GM12878 (cell line): ENCODE results near the gene NPAS3. TPM values are rescaled to one million over a fixed set of nuclear protein-coding genes. Genes with fewer than 3 reads are reported as not detected.

Experiments used
- ATAC-seq: fragments of 200-7000 bp; cut with Tn5 transposase; 3 replicates; pipeline ENCODE4 v1.9.1; 2020; ENCODE audit warnings: mild to moderate bottlenecking, moderate library complexity
- BruUV-seq: library from RNA; stranded (reverse); fragments of 400-500 nt; replicated peaks from 2 replicates; lab custom pipeline; 2021; lab: Mats Ljungman, UMichigan
- CTCF ChIA-PET: fragments of 300-600 bp; sonication (Branson Sonifier 250); formaldehyde crosslinking; extraction: SDS; loops from one replicate; lab custom pipeline; 2021; ENCODE audit warnings: inconsistent platforms; lab: Yijun Ruan, JAX
- POLR2A ChIA-PET: fragments of 350-600 bp; formaldehyde crosslinking; extraction: SDS; loops from one replicate; lab custom pipeline; 2021; ENCODE audit warnings: inconsistent platforms; lab: Charles Lee
- RAD21 ChIA-PET: fragments of 300-600 bp; sonication (Branson Sonifier 250); formaldehyde crosslinking; loops from one replicate; lab custom pipeline; 2023; ENCODE audit warnings: antibody characterized with exemption; ENCODE audit not compliant: unreplicated experiment; lab: Charles Lee
- SMC1A ChIA-PET: fragments of 300-600 bp; sonication (Branson Sonifier 250); formaldehyde crosslinking; loops from one replicate; lab custom pipeline; 2023; ENCODE audit not compliant: unreplicated experiment, uncharacterized antibody; lab: Charles Lee
- DNase-seq: peaks from one replicate; pipeline ENCODE4 v3.0.0-alpha.2; 2011; ENCODE audit warnings: low read depth, low spot score
- FAIRE-seq: peaks from 3 replicates; lab custom pipeline; 2011; peaks lifted over from hg19 to GRCh38; lab: Jason Lieb, UNC
- H2AFZ ChIP-seq: 2 replicates; pipeline ENCODE4 v1.6.0; 2011; ENCODE audit warnings: low read depth, low read length, control low read depth; ENCODE audit not compliant: control insufficient read depth
- H3K27ac ChIP-seq: 2 replicates; pipeline ENCODE4 v1.5.1; 2011; ENCODE audit warnings: control low read depth; ENCODE audit not compliant: control insufficient read depth, insufficient read depth
- H3K27me3 ChIP-seq, 2 experiments: replicated peaks in 1 of 2; 2 replicates each; pipeline versions ENCODE4 v1.6.0 to v1.6.1; 2011; ENCODE audit warnings: low read length in 1 of 2; ENCODE audit not compliant: control insufficient read depth in 2 of 2, insufficient read depth in 2 of 2
- H3K36me3 ChIP-seq, 2 experiments: 2 replicates each; pipeline ENCODE4 v1.5.1; 2011; ENCODE audit warnings: low read length in 1 of 2; ENCODE audit not compliant: control insufficient read depth in 2 of 2, insufficient read depth in 2 of 2
- H3K4me1 ChIP-seq: 2 replicates; pipeline ENCODE4 v1.6.1; 2011; ENCODE audit warnings: mild to moderate bottlenecking, low read length, moderate library complexity, mixed read lengths; ENCODE audit not compliant: control insufficient read depth, insufficient read depth
- H3K4me2 ChIP-seq: 2 replicates; pipeline ENCODE4 v1.6.0; 2011; ENCODE audit warnings: control low read depth; ENCODE audit not compliant: control insufficient read depth, insufficient read depth
- H3K4me3 ChIP-seq: fragments of 200-600 bp; sonication (generic); 2 replicates; pipeline ENCODE4 v1.5.1; 2016
- H3K79me2 ChIP-seq: 2 replicates; pipeline ENCODE4 v1.6.0; 2011; ENCODE audit warnings: low read length; ENCODE audit not compliant: control insufficient read depth, insufficient read depth
- H3K9ac ChIP-seq: 2 replicates; pipeline ENCODE4 v1.8.0; 2011; ENCODE audit warnings: low read length, control low read depth, mixed read lengths; ENCODE audit not compliant: control insufficient read depth, insufficient read depth
- H3K9me3 ChIP-seq: replicated peaks from 3 replicates; pipeline ENCODE4 v1.5.1; 2011; ENCODE audit warnings: mild to moderate bottlenecking, low read length; ENCODE audit not compliant: control insufficient read depth, insufficient read depth
- H4K20me1 ChIP-seq: 2 replicates; pipeline ENCODE4 v1.6.0; 2011; ENCODE audit not compliant: control insufficient read depth, insufficient read depth
- ATF7 ChIP-seq: fragments of 450-650 bp; IDR thresholded peaks from 2 replicates; pipeline ENCODE4 v1.6.1; 2016; ENCODE audit warnings: low read depth, mild to moderate bottlenecking
- BACH1 ChIP-seq: fragments of 450-650 bp; IDR thresholded peaks from 2 replicates; pipeline ENCODE4 v1.6.1; 2017; ENCODE audit warnings: mild to moderate bottlenecking, borderline replicate concordance
- CREB1 ChIP-seq: IDR thresholded peaks from 2 replicates; pipeline ENCODE4 v1.6.1; 2012; ENCODE audit warnings: low read depth, mild to moderate bottlenecking, inconsistent platforms
- EED ChIP-seq: sonication (generic); IDR thresholded peaks from 2 replicates; pipeline ENCODE4 v1.6.1; 2016; ENCODE audit warnings: antibody characterized with exemption, low read depth
- ETV6 ChIP-seq, 2 experiments: fragments of 450-650 bp in 1 of 2; IDR thresholded peaks in 1 of 2; conservative IDR thresholded peaks in 1 of 2; 2 replicates each; pipeline ENCODE4 v1.6.1; 2014; ENCODE audit warnings: antibody characterized with exemption in 1 of 2, borderline replicate concordance in 1 of 2, low read depth in 1 of 2, mild to moderate bottlenecking in 1 of 2, moderate library complexity in 1 of 2
- IKZF1 ChIP-seq: fragments of 450-650 bp; conservative IDR thresholded peaks from 2 replicates; pipeline ENCODE4 v1.6.1; 2017; ENCODE audit warnings: antibody characterized with exemption, mild to moderate bottlenecking
- IRF3 ChIP-seq: fragments of 450-650 bp; IDR thresholded peaks from 2 replicates; pipeline ENCODE4 v1.6.1; 2014; ENCODE audit warnings: mild to moderate bottlenecking
- KAT2A ChIP-seq: conservative IDR thresholded peaks from 2 replicates; pipeline ENCODE4 v1.6.1; 2011; ENCODE audit warnings: low read depth, low read length; ENCODE audit not compliant: control insufficient read depth
- MAX ChIP-seq: IDR thresholded peaks from 2 replicates; pipeline ENCODE4 v1.6.1; 2012; ENCODE audit warnings: low read depth, low read length, improper control_type of control experiment
- NFIC ChIP-seq: IDR thresholded peaks from 2 replicates; pipeline ENCODE4 v1.6.1; 2012; ENCODE audit warnings: low read depth, mild to moderate bottlenecking, inconsistent platforms, low read length, moderate library complexity
- NFYB ChIP-seq: IDR thresholded peaks from 2 replicates; pipeline ENCODE4 v1.6.1; 2011; ENCODE audit warnings: low read depth, mild to moderate bottlenecking, low read length, improper control_type of control experiment, moderate library complexity; ENCODE audit not compliant: insufficient read depth
- PAX5 ChIP-seq: IDR thresholded peaks from 2 replicates; pipeline ENCODE4 v1.6.1; 2011; ENCODE audit warnings: low read depth, low read length, borderline replicate concordance
- PML ChIP-seq: IDR thresholded peaks from 2 replicates; pipeline ENCODE4 v1.6.1; 2012; ENCODE audit warnings: low read length, inconsistent platforms
- POLR2A ChIP-seq: IDR thresholded peaks from 2 replicates; pipeline ENCODE4 v1.6.1; 2011; ENCODE audit warnings: low read depth, mild to moderate bottlenecking, low read length
- POU2F2 ChIP-seq: IDR thresholded peaks from 3 replicates; pipeline ENCODE4 v1.6.1; 2011; ENCODE audit warnings: low read depth, mild to moderate bottlenecking, low read length, borderline replicate concordance
- RAD21 ChIP-seq: IDR thresholded peaks from 2 replicates; pipeline ENCODE4 v1.6.1; 2011; ENCODE audit warnings: mild to moderate bottlenecking, low read depth, low read length, moderate library complexity; ENCODE audit not compliant: insufficient read depth
- RELA ChIP-seq: fragments of 450-650 bp; IDR thresholded peaks from 2 replicates; pipeline ENCODE4 v1.8.0; 2014; ENCODE audit warnings: borderline replicate concordance; ENCODE audit not compliant: partially characterized antibody
- RFX5 ChIP-seq: IDR thresholded peaks from 2 replicates; pipeline ENCODE4 v1.6.1; 2011; ENCODE audit warnings: low read depth, low read length, improper control_type of control experiment
- YBX1 ChIP-seq: fragments of 450-650 bp; IDR thresholded peaks from 2 replicates; pipeline ENCODE4 v1.6.1; 2016; ENCODE audit warnings: antibody characterized with exemption
- ZBED1 ChIP-seq: IDR thresholded peaks from 2 replicates; pipeline ENCODE4 v1.6.1; 2016; ENCODE audit warnings: borderline replicate concordance
- ZNF622 ChIP-seq: fragments of 450-650 bp; IDR thresholded peaks from 2 replicates; pipeline ENCODE4 v1.6.1; 2017; ENCODE audit warnings: mild to moderate bottlenecking, inconsistent platforms
- WGBS: methylation state at CpG from one replicate; pipeline ENCODE4 v1.1.6; 2016; ENCODE audit warnings: low lambda C conversion rate; ENCODE audit not compliant: insufficient replicate concordance, insufficient coverage; ENCODE audit errors: missing lambda C conversion rate; 5-methylcytosine and 5-hydroxymethylcytosine counted together
- in situ Hi-C: fragments of 300-500 bp; cut with MboI; formaldehyde crosslinking; loops from 9 replicates; pipeline ENCODE4 v1.14.3; 2018; ENCODE audit warnings: mixed read lengths
- intact Hi-C: fragments of 100-400 bp; cut with micrococcal nuclease; formaldehyde crosslinking; loops from one replicate; pipeline ENCODE4 v1.14.2; 2022; ENCODE audit not compliant: unreplicated experiment
- polyA plus RNA-seq, 11 experiments: library from polyadenylated mRNA; depleted of rRNA in 4 of 11; unstranded in 6 of 11; stranded (reverse) in 5 of 11; fragments of >200 nt; fragmentation: Nextera tagmentation in 4 of 11; fragmentation: Illumina TruSeq in 1 of 11; extraction: Ambion mirVana in 4 of 11; extraction: Trizol in 1 of 11; gene quantifications; 1 replicate in 1 of 11; 2 replicates in 10 of 11; pipeline versions ENCODE4 v1.2.1 to v1.2.3, GENCODE V29; 2011 to 2016; ENCODE audit warnings: inconsistent platforms in 2 of 11, missing spikeins in 2 of 11, low read depth in 1 of 11
- total RNA-seq, 4 experiments: library from RNA; depleted of rRNA in 3 of 4; stranded (reverse); fragments of >200 nt in 3 of 4; fragmentation: Illumina TruSeq in 1 of 4; extraction: Trizol in 1 of 4; gene quantifications; 2 replicates each; pipeline versions ENCODE4 v1.2.1 to v1.2.3, GENCODE V29; 2013 to 2021

NPAS3 gene
- total and polyA plus RNA-seq, 10 of the 15 experiments (the other 5 are each of a cell fraction or from before 2014, with no cell fraction given), result under 0.01 to 2.7 (median 0.03) TPM; not detected in 6

DNA sequence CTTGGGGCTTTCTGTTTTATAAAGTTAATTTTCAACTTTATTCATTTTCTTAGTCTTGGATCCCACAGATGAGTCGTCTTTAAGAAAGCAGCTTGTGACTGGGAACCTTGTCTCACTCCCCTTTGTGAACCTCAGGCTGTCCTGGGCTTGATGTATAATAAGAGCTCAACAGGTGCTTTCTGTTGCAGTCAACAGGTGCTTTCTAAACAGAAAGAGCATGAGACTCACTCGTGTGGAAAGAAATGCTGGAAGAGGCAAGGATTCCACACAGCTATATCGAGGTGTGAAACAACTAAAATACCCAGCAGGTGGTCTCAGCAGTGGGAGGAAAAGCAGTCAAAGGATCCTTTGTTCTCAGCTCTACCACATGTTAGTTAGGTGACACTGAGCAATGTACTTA, 613.3 kb downstream of the NPAS3 start:
- in situ Hi-C loops (no loop called here), intact Hi-C loops (no loop called here)
- Histone ChIP-seq H3K79me2 (no peaks in the 10 kb centered on the region), H3K9me3 (no peaks in the 10 kb centered on the region), H3K4me2 (no peak overlapping the region), H3K4me1 (no peaks in the 10 kb centered on the region), H3K36me3 (no peaks in the 10 kb centered on the region), H4K20me1 (no peaks in the 10 kb centered on the region), H3K27me3 (no peaks in the 10 kb centered on the region), H2AFZ (no peak overlapping the region), H3K27ac (no peak overlapping the region), H3K9ac (no peak overlapping the region), H3K4me3 (no peak overlapping the region)
- FAIRE-seq, result no peak
- no peak for DNase-seq
- BruUV-seq, result no TSS peak
- ChIA-PET POLR2A (interaction anchor here (1.1 to 7.9 kb wide), 7 partner anchors 8 to 42 kb away, joined by 3 to 81 read pairs (median 6); no protein-coding TSS in a partner anchor), CTCF (interaction anchor here (0.9 to 5.1 kb wide), 3 partner anchors 12 to 23 kb away, joined by 3 to 50 read pairs (median 5); no protein-coding TSS in a partner anchor), SMC1A (interaction anchor here (0.7 to 8.6 kb wide), 19 partner anchors 12 to 240 kb away, joined by 3 to 176 read pairs (median 6); no protein-coding TSS in a partner anchor), RAD21 (interaction anchor here (0.6 to 12.9 kb wide), 21 partner anchors 11 to 240 kb away, joined by 3 to 176 read pairs (median 4); no protein-coding TSS in a partner anchor)
- ATAC-seq, result peak; percentile 58
- 2% methylated on average over 3 of the region's 3 CpGs for WGBS
- TF ChIP-seq PML, result no peak
- no peak for TF ChIP-seq RFX5
- no peak for TF ChIP-seq BACH1
- TF ChIP-seq ZNF622, result no peak
- TF ChIP-seq ETV6 (conservative IDR thresholded peaks at IDR 0.05 in 1 of 2, IDR thresholded peaks at IDR 0.05 in 1 of 2; ENCODE audit: borderline replicate concordance in 1 of 2, low read depth in 1 of 2), result no peak
- TF ChIP-seq PAX5, result no peak
- TF ChIP-seq EED, result no peak
- TF ChIP-seq POU2F2, result no peak
- TF ChIP-seq POLR2A, result no peak
- TF ChIP-seq ATF7, result peak; percentile 23; the same call in 1 of the 2 replicates
- no peak for TF ChIP-seq IRF3
- no peak for TF ChIP-seq KAT2A
- no peak for TF ChIP-seq NFIC
- TF ChIP-seq CREB1, result no peak
- TF ChIP-seq RELA, result no peak
- no peak for TF ChIP-seq RAD21
- peak; percentile 78 for TF ChIP-seq IKZF1
- TF ChIP-seq ZBED1, result no peak
- TF ChIP-seq NFYB, result no peak
- no peak for TF ChIP-seq YBX1
- no peak for TF ChIP-seq MAX
